A673 (cell line): ENCODE measurements around the gene NAV2. TPM values are rescaled to one million over a fixed set of nuclear protein-coding genes. Genes with fewer than 3 reads are reported as not detected.

Experiments used
- BruUV-seq: library from RNA; stranded (reverse); fragments of 400-500 nt; replicated peaks from 2 replicates; lab custom pipeline; 2021; lab: Mats Ljungman, UMichigan
- CTCF ChIA-PET: fragments of 300-600 bp; sonication (Branson Sonifier 250); formaldehyde crosslinking; loops from one replicate; lab custom pipeline; 2022; ENCODE audit warnings: antibody characterized with exemption; lab: Charles Lee
- POLR2A ChIA-PET: fragments of 300-600 bp; sonication (Branson Sonifier 250); formaldehyde crosslinking; loops from one replicate; lab custom pipeline; 2022; ENCODE audit warnings: antibody characterized with exemption; ENCODE audit not compliant: low non-redundant PET; lab: Charles Lee
- DNase-seq: peaks from one replicate; pipeline ENCODE4 v3.0.0-alpha.2; 2015; ENCODE audit warnings: low spot score
- H3K27ac ChIP-seq: fragments of 200-600 bp; sonication (generic); 2 replicates; pipeline ENCODE4 v1.5.1; 2016; ENCODE audit warnings: mixed run types, low read depth, mild to moderate bottlenecking, mixed read lengths, antibody characterized with exemption, low read length; ENCODE audit not compliant: poor library complexity, severe bottlenecking
- H3K27me3 ChIP-seq: fragments of 200-600 bp; sonication (generic); replicated peaks from 2 replicates; pipeline ENCODE4 v1.6.1; 2017; ENCODE audit warnings: mixed run types, low read depth, mild to moderate bottlenecking, mixed read lengths, antibody characterized with exemption, low read length; ENCODE audit not compliant: insufficient read depth, poor library complexity
- H3K36me3 ChIP-seq: fragments of 200-600 bp; sonication (generic); 2 replicates; pipeline ENCODE4 v1.6.1; 2016; ENCODE audit warnings: mixed run types, mild to moderate bottlenecking, mixed read lengths, antibody characterized with exemption, low read length; ENCODE audit not compliant: insufficient read depth, poor library complexity, severe bottlenecking
- H3K4me1 ChIP-seq: fragments of 200-600 bp; sonication (generic); 2 replicates; pipeline ENCODE4 v1.6.1; 2017; ENCODE audit warnings: mixed run types, mild to moderate bottlenecking, mixed read lengths, antibody characterized with exemption, low read length; ENCODE audit not compliant: insufficient read depth, poor library complexity, severe bottlenecking
- H3K4me3 ChIP-seq: fragments of 200-600 bp; sonication (generic); 2 replicates; pipeline ENCODE4 v1.5.1; 2016; ENCODE audit warnings: low read depth, mixed run types, mild to moderate bottlenecking, mixed read lengths, low read length; ENCODE audit not compliant: poor library complexity, severe bottlenecking
- H3K9me3 ChIP-seq: fragments of 200-600 bp; sonication (generic); 2 replicates; pipeline ENCODE4 v1.6.1; 2016; ENCODE audit warnings: mixed run types, low read depth, mild to moderate bottlenecking, mixed read lengths, antibody characterized with exemption, low read length; ENCODE audit not compliant: poor library complexity, severe bottlenecking
- EZH2 ChIP-seq: fragments of 200-600 bp; sonication (generic); IDR thresholded peaks from 2 replicates; pipeline ENCODE4 v1.6.1; 2017; ENCODE audit warnings: borderline replicate concordance, low read depth, mild to moderate bottlenecking, mixed read lengths, antibody characterized with exemption, low read length; ENCODE audit not compliant: poor library complexity, severe bottlenecking
- intact Hi-C: fragments of 100-400 bp; cut with micrococcal nuclease; formaldehyde crosslinking; loops from one replicate; pipeline ENCODE4 v1.10.0; 2022; ENCODE audit not compliant: unreplicated experiment
- total RNA-seq: library from RNA; stranded (reverse); gene quantifications from 2 replicates; pipeline ENCODE4 v1.2.3, GENCODE V29; 2021
- TF ChIP-seq, protein P1 (sequence below): fragments of 300-800, 200-600 bp; sonication (generic); conservative IDR thresholded peaks from 2 replicates; pipeline ENCODE4 v1.5.1; 2017; ENCODE audit warnings: low read depth, mild to moderate bottlenecking, antibody characterized with exemption, low read length, moderate library complexity, mixed read lengths

NAV2 gene
- total RNA-seq, 1 experiment from 2014 or later: not detected

DNA sequence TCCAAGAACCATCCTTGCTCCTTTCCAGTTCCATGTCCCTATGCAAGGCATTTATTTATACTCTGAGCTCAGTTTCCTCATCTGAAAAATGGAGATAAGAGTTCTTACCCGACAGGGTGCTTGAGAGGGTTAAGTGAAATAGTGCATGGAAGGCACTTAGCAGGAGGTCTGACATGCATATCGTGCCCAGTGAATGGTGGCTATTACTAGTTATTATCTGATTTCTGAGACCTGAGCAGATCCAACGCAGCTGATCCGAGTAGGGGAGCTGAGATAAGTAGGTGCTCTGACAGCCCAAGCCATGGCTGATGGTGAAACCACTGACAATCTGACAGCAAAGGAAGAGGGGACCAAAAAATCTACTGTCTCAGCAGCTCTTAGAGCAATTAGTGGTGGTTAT, 24.9 kb downstream of the NAV2 start:
- intact Hi-C loops: no loop called here
- no peak overlapping the region for H3K27ac ChIP-seq
- BruUV-seq: no TSS peak

DNA sequence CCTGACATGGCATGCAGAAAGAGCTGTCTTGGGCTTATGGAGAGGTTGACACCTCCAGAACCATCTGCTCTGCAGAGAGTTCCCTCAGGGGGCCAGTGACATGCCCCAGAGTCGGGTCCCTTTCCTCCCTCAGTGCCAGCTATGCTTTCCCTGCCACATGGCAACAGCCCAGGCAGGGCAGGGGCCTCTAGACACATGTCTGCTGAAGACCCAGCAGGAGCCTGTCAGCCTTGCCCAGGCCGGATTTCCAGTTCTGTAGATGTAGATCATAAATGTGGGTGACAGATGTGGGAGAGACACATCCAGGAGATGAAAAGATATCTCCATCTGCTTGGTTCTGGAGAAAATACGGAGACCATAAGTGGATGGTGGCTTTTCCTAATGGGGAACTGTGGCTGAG, 25.5 kb downstream of the NAV2 start:
- intact Hi-C loops: no loop called here
- no peaks in the 10 kb centered on the region for H3K4me1 ChIP-seq
- peaks cover 3% of the 10 kb centered on the region for H3K27me3 ChIP-seq
- POLR2A ChIA-PET: no interaction called here
- CTCF ChIA-PET: no interaction called here
- TF ChIP-seq, protein P1, sequence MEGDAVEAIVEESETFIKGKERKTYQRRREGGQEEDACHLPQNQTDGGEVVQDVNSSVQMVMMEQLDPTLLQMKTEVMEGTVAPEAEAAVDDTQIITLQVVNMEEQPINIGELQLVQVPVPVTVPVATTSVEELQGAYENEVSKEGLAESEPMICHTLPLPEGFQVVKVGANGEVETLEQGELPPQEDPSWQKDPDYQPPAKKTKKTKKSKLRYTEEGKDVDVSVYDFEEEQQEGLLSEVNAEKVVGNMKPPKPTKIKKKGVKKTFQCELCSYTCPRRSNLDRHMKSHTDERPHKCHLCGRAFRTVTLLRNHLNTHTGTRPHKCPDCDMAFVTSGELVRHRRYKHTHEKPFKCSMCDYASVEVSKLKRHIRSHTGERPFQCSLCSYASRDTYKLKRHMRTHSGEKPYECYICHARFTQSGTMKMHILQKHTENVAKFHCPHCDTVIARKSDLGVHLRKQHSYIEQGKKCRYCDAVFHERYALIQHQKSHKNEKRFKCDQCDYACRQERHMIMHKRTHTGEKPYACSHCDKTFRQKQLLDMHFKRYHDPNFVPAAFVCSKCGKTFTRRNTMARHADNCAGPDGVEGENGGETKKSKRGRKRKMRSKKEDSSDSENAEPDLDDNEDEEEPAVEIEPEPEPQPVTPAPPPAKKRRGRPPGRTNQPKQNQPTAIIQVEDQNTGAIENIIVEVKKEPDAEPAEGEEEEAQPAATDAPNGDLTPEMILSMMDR: no peak
- no peak overlapping the region for H3K4me3 ChIP-seq
- DNase-seq: no peak
- H3K36me3 ChIP-seq: no peaks in the 10 kb centered on the region
- H3K27ac ChIP-seq: no peak overlapping the region
- BruUV-seq: no TSS peak
- H3K9me3 ChIP-seq: no peaks in the 10 kb centered on the region

More for the DNA sequence above, 24.9 kb downstream of the NAV2 start:
- Histone ChIP-seq H3K4me1 (no peaks in the 10 kb centered on the region), H3K4me3 (no peak overlapping the region), H3K36me3 (no peaks in the 10 kb centered on the region), H3K27me3 (peaks cover 3% of the 10 kb centered on the region), H3K9me3 (no peaks in the 10 kb centered on the region)
- CTCF ChIA-PET: no interaction called here
- POLR2A ChIA-PET: no interaction called here
- no peak for DNase-seq
- TF ChIP-seq, protein P1: no peak
- TF ChIP-seq EZH2: no peak

DNA sequence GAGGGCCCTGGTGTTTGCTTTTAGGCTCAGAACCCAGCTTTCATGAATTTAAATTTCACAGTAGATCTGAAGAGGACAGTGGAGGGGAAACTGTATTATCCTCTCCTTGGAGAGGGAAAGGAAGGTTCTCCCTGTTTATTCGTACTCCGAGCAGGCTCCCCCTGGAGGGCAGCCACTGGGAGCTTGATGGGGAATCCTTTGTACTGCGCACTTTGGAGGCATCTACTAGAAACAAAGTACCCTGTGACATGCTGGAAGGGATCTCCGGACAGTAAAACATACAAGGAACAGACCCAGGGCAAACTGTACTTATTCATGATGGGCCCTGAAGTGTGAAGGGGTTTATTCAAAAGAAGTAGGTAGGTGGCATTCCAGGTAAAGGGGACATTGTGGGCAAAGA, 27.2 kb downstream of the NAV2 start:
- Histone ChIP-seq H3K27ac (no peak overlapping the region), H3K27me3 (peaks cover 3% of the 10 kb centered on the region), H3K36me3 (no peaks in the 10 kb centered on the region), H3K4me1 (no peaks in the 10 kb centered on the region), H3K9me3 (no peaks in the 10 kb centered on the region), H3K4me3 (no peak overlapping the region)
- no peak for DNase-seq
- no TSS peak for BruUV-seq
- intact Hi-C loops: no loop called here
- no peak for TF ChIP-seq EZH2
- TF ChIP-seq, protein P1: no peak
- ChIA-PET POLR2A (no interaction called here), CTCF (interaction anchor here (1.4 kb wide), 1 partner anchor 182 kb away, joined by 3 read pairs; no protein-coding TSS in a partner anchor)
